Panc1 (cell line): ENCODE data around the gene CENPC. TPM values are rescaled to one million over a fixed set of nuclear protein-coding genes. Genes with fewer than 3 reads are reported as not detected.

Experiments used
- ATAC-seq: fragments of 200-7000 bp; cut with Tn5 transposase; 2 replicates; pipeline ENCODE4 v1.9.1; 2020; ENCODE audit warnings: mild to moderate bottlenecking, moderate library complexity
- BruUV-seq: library from RNA; stranded (reverse); fragments of 400-500 nt; replicated peaks from 2 replicates; lab custom pipeline; 2021; lab: Mats Ljungman, UMichigan
- CTCF ChIA-PET: fragments of 300-600 bp; sonication (Branson Sonifier 250); formaldehyde crosslinking; loops from one replicate; lab custom pipeline; 2022; ENCODE audit warnings: antibody characterized with exemption; lab: Charles Lee
- POLR2A ChIA-PET: fragments of 300-600 bp; sonication (Branson Sonifier 250); formaldehyde crosslinking; loops from one replicate; lab custom pipeline; 2022; ENCODE audit warnings: antibody characterized with exemption; lab: Charles Lee
- DNase-seq: peaks from one replicate; pipeline ENCODE4 v3.0.0-alpha.2; 2010; ENCODE audit warnings: low read depth, low spot score
- H3K27ac ChIP-seq: 2 replicates; pipeline ENCODE4 v1.5.1; 2011; ENCODE audit warnings: mild to moderate bottlenecking, low read length, inconsistent platforms
- H3K27me3 ChIP-seq: fragments of 200-500 bp; sonication (Bioruptor generic); 2 replicates; pipeline ENCODE4 v1.6.0; 2014; ENCODE audit warnings: low read length, inconsistent platforms; ENCODE audit not compliant: control insufficient read depth, insufficient read depth
- H3K36me3 ChIP-seq: fragments of 200-500 bp; sonication (Bioruptor generic); 2 replicates; pipeline ENCODE4 v1.5.1; 2014; ENCODE audit warnings: inconsistent platforms, mild to moderate bottlenecking, low read length, moderate library complexity; ENCODE audit not compliant: control insufficient read depth, insufficient read depth
- H3K4me1 ChIP-seq: 2 replicates; pipeline ENCODE4 v1.5.1; 2011; ENCODE audit warnings: inconsistent platforms, mild to moderate bottlenecking, low read length, moderate library complexity; ENCODE audit not compliant: control insufficient read depth, insufficient read depth
- H3K4me3 ChIP-seq, 2 experiments: 2 replicates each; pipeline ENCODE4 v1.5.1; 2011 to 2012; ENCODE audit warnings: low read depth in 2 of 2, low read length in 2 of 2, mild to moderate bottlenecking in 2 of 2, inconsistent platforms in 1 of 2, moderate library complexity in 1 of 2
- H3K9me3 ChIP-seq: fragments of 200-500 bp; sonication (Bioruptor generic); 2 replicates; pipeline ENCODE4 v1.5.1; 2014; ENCODE audit warnings: low read depth, mild to moderate bottlenecking, inconsistent platforms, low read length, moderate library complexity; ENCODE audit not compliant: control insufficient read depth, insufficient read depth
- POLR2AphosphoS5 ChIP-seq: IDR thresholded peaks from 2 replicates; pipeline ENCODE4 v1.6.1; 2012; ENCODE audit warnings: mild to moderate bottlenecking, low read depth, low read length, moderate library complexity
- SIN3A ChIP-seq: IDR thresholded peaks from 2 replicates; pipeline ENCODE4 v1.6.1; 2012; ENCODE audit warnings: low read depth, mild to moderate bottlenecking, low read length, moderate library complexity, borderline replicate concordance; ENCODE audit not compliant: insufficient read depth
- TCF7L2 ChIP-seq: IDR thresholded peaks from 2 replicates; pipeline ENCODE4 v1.6.1; 2011; ENCODE audit warnings: mild to moderate bottlenecking, low read depth, low read length, inconsistent platforms
- in situ Hi-C: cut with HindIII; loops from 2 replicates; pipeline ENCODE4 v1.10.0; 2016; ENCODE audit warnings: low sequenced_read_pairs, low pct_unique_long_range_greater_than_20kb
- intact Hi-C: fragments of 100-400 bp; cut with micrococcal nuclease; formaldehyde crosslinking; loops from one replicate; pipeline ENCODE4 v1.10.0; 2022; ENCODE audit not compliant: unreplicated experiment
- total RNA-seq: library from RNA; stranded (reverse); gene quantifications from one replicate; pipeline ENCODE4 v1.2.1, GENCODE V29; 2021; ENCODE audit not compliant: unreplicated experiment
- TF ChIP-seq, protein P1 (sequence below): fragments of 450-650 bp; IDR thresholded peaks from 2 replicates; pipeline ENCODE4 v1.5.1; 2017; ENCODE audit warnings: mild to moderate bottlenecking
- TF ChIP-seq, protein P2 (sequence below), 2 experiments: IDR thresholded peaks; 2 replicates each; pipeline ENCODE4 v1.6.1; 2011 to 2012; ENCODE audit warnings: low read depth in 2 of 2, control low read depth in 1 of 2, low read length in 1 of 2, mild to moderate bottlenecking in 1 of 2, moderate library complexity in 1 of 2; ENCODE audit not compliant: insufficient read depth in 1 of 2

CENPC gene
- total RNA-seq, 1 experiment from 2014 or later: 10.1 TPM

GRCh38 chr4:67512501-67512900 lies 32.8 kb downstream of the CENPC start:
- H3K4me3 ChIP-seq: no peak overlapping the region
- no peak for DNase-seq
- no peaks in the 10 kb centered on the region for H3K9me3 ChIP-seq
- ChIA-PET POLR2A (no interaction called here), CTCF (no interaction called here)
- ATAC-seq: no peak
- H3K36me3 ChIP-seq: peaks cover 3% of the 10 kb centered on the region; the same call in 1 of the 2 replicates
- intact Hi-C loops: no loop called here
- H3K27me3 ChIP-seq: no peaks in the 10 kb centered on the region
- H3K27ac ChIP-seq: no peak overlapping the region
- H3K4me1 ChIP-seq: no peaks in the 10 kb centered on the region
- in situ Hi-C loops: no loop called here
- TF ChIP-seq POLR2AphosphoS5: no peak
- TF ChIP-seq, protein P1, sequence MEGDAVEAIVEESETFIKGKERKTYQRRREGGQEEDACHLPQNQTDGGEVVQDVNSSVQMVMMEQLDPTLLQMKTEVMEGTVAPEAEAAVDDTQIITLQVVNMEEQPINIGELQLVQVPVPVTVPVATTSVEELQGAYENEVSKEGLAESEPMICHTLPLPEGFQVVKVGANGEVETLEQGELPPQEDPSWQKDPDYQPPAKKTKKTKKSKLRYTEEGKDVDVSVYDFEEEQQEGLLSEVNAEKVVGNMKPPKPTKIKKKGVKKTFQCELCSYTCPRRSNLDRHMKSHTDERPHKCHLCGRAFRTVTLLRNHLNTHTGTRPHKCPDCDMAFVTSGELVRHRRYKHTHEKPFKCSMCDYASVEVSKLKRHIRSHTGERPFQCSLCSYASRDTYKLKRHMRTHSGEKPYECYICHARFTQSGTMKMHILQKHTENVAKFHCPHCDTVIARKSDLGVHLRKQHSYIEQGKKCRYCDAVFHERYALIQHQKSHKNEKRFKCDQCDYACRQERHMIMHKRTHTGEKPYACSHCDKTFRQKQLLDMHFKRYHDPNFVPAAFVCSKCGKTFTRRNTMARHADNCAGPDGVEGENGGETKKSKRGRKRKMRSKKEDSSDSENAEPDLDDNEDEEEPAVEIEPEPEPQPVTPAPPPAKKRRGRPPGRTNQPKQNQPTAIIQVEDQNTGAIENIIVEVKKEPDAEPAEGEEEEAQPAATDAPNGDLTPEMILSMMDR: no peak
- TF ChIP-seq, protein P2, sequence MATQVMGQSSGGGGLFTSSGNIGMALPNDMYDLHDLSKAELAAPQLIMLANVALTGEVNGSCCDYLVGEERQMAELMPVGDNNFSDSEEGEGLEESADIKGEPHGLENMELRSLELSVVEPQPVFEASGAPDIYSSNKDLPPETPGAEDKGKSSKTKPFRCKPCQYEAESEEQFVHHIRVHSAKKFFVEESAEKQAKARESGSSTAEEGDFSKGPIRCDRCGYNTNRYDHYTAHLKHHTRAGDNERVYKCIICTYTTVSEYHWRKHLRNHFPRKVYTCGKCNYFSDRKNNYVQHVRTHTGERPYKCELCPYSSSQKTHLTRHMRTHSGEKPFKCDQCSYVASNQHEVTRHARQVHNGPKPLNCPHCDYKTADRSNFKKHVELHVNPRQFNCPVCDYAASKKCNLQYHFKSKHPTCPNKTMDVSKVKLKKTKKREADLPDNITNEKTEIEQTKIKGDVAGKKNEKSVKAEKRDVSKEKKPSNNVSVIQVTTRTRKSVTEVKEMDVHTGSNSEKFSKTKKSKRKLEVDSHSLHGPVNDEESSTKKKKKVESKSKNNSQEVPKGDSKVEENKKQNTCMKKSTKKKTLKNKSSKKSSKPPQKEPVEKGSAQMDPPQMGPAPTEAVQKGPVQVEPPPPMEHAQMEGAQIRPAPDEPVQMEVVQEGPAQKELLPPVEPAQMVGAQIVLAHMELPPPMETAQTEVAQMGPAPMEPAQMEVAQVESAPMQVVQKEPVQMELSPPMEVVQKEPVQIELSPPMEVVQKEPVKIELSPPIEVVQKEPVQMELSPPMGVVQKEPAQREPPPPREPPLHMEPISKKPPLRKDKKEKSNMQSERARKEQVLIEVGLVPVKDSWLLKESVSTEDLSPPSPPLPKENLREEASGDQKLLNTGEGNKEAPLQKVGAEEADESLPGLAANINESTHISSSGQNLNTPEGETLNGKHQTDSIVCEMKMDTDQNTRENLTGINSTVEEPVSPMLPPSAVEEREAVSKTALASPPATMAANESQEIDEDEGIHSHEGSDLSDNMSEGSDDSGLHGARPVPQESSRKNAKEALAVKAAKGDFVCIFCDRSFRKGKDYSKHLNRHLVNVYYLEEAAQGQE (IDR thresholded peaks at IDR 0.05; ENCODE audit: insufficient read depth in 1 of 2, low read depth in 2 of 2, low read length in 1 of 2): no peak
- no peak for TF ChIP-seq TCF7L2
- no peak for TF ChIP-seq SIN3A
- BruUV-seq: no TSS peak

DNA sequence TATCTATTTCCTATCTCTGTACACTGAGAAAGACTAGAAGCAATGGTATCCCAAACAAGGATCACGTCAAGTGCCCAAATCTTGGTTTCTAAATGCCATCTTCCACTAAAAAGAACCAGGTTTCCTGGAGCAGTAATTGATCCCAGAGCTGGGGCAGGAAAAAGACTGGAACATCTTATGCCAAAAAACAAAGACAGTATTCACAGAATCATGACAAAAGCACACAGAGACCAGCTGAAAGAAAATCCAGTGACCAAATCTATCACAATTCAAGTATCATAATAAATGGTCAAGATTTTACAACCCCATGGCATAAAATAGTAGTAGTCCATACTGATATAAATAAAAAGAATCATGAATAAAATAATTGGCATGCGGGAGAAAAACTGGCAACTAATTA lies 44.9 kb downstream of the CENPC start:
- H3K4me1 ChIP-seq: no peaks in the 10 kb centered on the region
- no peaks in the 10 kb centered on the region for H3K9me3 ChIP-seq
- H3K4me3 ChIP-seq: no peak overlapping the region
- H3K36me3 ChIP-seq: no peaks in the 10 kb centered on the region; the same call in 1 of the 2 replicates
- no TSS peak for BruUV-seq
- ATAC-seq: no peak
- no peak for DNase-seq
- TF ChIP-seq TCF7L2: no peak
- TF ChIP-seq, protein P1: no peak
- TF ChIP-seq, protein P2 (IDR thresholded peaks at IDR 0.05; ENCODE audit: insufficient read depth in 1 of 2, low read depth in 2 of 2, low read length in 1 of 2): no peak
- TF ChIP-seq SIN3A: no peak
- TF ChIP-seq POLR2AphosphoS5: no peak
- H3K27ac ChIP-seq: no peak overlapping the region
- in situ Hi-C loops: no loop called here
- POLR2A ChIA-PET: no interaction called here
- H3K27me3 ChIP-seq: no peaks in the 10 kb centered on the region
- intact Hi-C loops: no loop called here
- CTCF ChIA-PET: no interaction called here
